Measurements from ENCODE around the gene EMC6.

Gene EMC6

GRCh38 chr17:3668279-3669084 lies at the start of gene EMC6, which contains the start of gene TAX1BP3:
EMC6 (plus strand) TSS chr17:3668812; CDS start chr17:3669147, 335 bp downstream.
TAX1BP3 (minus strand) TSS chr17:3668578; CDS start chr17:3668526, 52 bp downstream.
- DNase-seq, result peak; percentile 98

- no peak for DNase-seq
Measured at GRCh38 chr17:3621146-3621720, 47.4 kb upstream of the EMC6 start.

GRCh38 chr17:3622977-3623594 lies 45.5 kb upstream of the EMC6 start:
- no peak for DNase-seq

GRCh38 chr17:3626831-3627768 lies 41.5 kb upstream of the EMC6 start:
- DNase-seq, result no peak

- no peak for DNase-seq
Measured at GRCh38 chr17:3627769-3628167, 40.8 kb upstream of the EMC6 start.

- no peak for DNase-seq
Measured at GRCh38 chr17:3630781-3631180, 37.8 kb upstream of the EMC6 start.

- no peak for DNase-seq
Measured at GRCh38 chr17:3632287-3632686, 36.3 kb upstream of the EMC6 start.

GRCh38 chr17:3635474-3636153 lies 33.0 kb upstream of the EMC6 start:
- DNase-seq, result no peak

- DNase-seq, result peak; percentile 98
Measured at GRCh38 chr17:3636154-3636907, 32.3 kb upstream of the EMC6 start, which contains the start of the genes CTNS and SHPK. CTNS (plus strand) TSS chr17:3636760; CDS start chr17:3640207, 3,447 bp downstream. SHPK (minus strand) TSS chr17:3636250; CDS start chr17:3636219, 31 bp downstream.

GRCh38 chr17:3636908-3637373 lies 31.7 kb upstream of the EMC6 start:
- peak; percentile 18 for DNase-seq

- DNase-seq, result no peak
Measured at GRCh38 chr17:3639981-3640596, 28.5 kb upstream of the EMC6 start.

GRCh38 chr17:3641014-3641413 lies 27.6 kb upstream of the EMC6 start:
- no peak for DNase-seq

- no peak for DNase-seq
Measured at GRCh38 chr17:3641717-3642486, 26.7 kb upstream of the EMC6 start.

GRCh38 chr17:3643889-3644349 lies 24.7 kb upstream of the EMC6 start:
- DNase-seq, result no peak

- DNase-seq, result no peak
Measured at GRCh38 chr17:3645310-3645709, 23.3 kb upstream of the EMC6 start.

GRCh38 chr17:3647251-3647650 lies 21.4 kb upstream of the EMC6 start:
- DNase-seq, result no peak

- DNase-seq, result peak; percentile 52
Measured at GRCh38 chr17:3647769-3648555, 20.6 kb upstream of the EMC6 start.

- no peak for DNase-seq
Measured at GRCh38 chr17:3655766-3656165, 12.8 kb upstream of the EMC6 start.

GRCh38 chr17:3656353-3656752 lies 12.3 kb upstream of the EMC6 start:
- DNase-seq, result no peak

All from EL (cell line).